SK-N-SH treated with all-trans-retinoic acid at 6 μM for 48 hours (cell line): ENCODE measurements around the gene BRPF3.

Source experiments
- ATAC-seq: fragments of 200-7000 bp; cut with Tn5 transposase; 3 replicates; pipeline ENCODE4 v1.9.1; 2020; ENCODE audit warnings: mild to moderate bottlenecking, moderate library complexity
- ARNTL ChIP-seq: fragments of 450-650 bp; formaldehyde crosslinking; IDR thresholded peaks from 2 replicates; pipeline ENCODE4 v1.5.0; 2020; ENCODE audit warnings: low read depth, mild to moderate bottlenecking, moderate library complexity, borderline replicate concordance
- BACH2 ChIP-seq: fragments of 250-450 bp; sonication (Bioruptor Pico); IDR thresholded peaks from 2 replicates; pipeline ENCODE4 v1.9.0; 2021; ENCODE audit warnings: mild to moderate bottlenecking, borderline replicate concordance
- CSDC2 ChIP-seq: fragments of 250-450 bp; sonication (Bioruptor Pico); IDR thresholded peaks from 2 replicates; pipeline ENCODE4 v1.5.0; 2020; ENCODE audit warnings: mild to moderate bottlenecking, moderate library complexity
- CSRNP3 ChIP-seq: fragments of 250-450 bp; sonication (Bioruptor Pico); IDR thresholded peaks from 2 replicates; pipeline ENCODE4 v1.5.1; 2021; ENCODE audit warnings: mild to moderate bottlenecking, moderate library complexity
- ESRRG ChIP-seq: fragments of 250-450 bp; sonication (Bioruptor Pico); IDR thresholded peaks from 2 replicates; pipeline ENCODE4 v1.6.1; 2021; ENCODE audit warnings: mild to moderate bottlenecking
- GLIS3 ChIP-seq: fragments of 250-450 bp; sonication (Bioruptor Pico); IDR thresholded peaks from 2 replicates; pipeline ENCODE4 v1.5.0; 2020; ENCODE audit warnings: mild to moderate bottlenecking, moderate library complexity
- OSR1 ChIP-seq: fragments of 250-450 bp; sonication (Bioruptor Pico); IDR thresholded peaks from 2 replicates; pipeline ENCODE4 v1.8.0; 2022; ENCODE audit warnings: moderate library complexity, mild to moderate bottlenecking, inconsistent platforms
- POU6F1 ChIP-seq: fragments of 250-450 bp; sonication (Bioruptor Pico); IDR thresholded peaks from 2 replicates; pipeline ENCODE4 v1.8.0; 2021; ENCODE audit warnings: low read depth, mild to moderate bottlenecking, moderate library complexity, borderline replicate concordance
- PPARA ChIP-seq: fragments of 250-450 bp; sonication (Bioruptor Pico); IDR thresholded peaks from 2 replicates; pipeline ENCODE4 v1.5.0; 2020; ENCODE audit warnings: mild to moderate bottlenecking, borderline replicate concordance
- SNAI2 ChIP-seq: fragments of 250-450 bp; sonication (Bioruptor Pico); IDR thresholded peaks from 2 replicates; pipeline ENCODE4 v1.5.0; 2020; ENCODE audit warnings: mild to moderate bottlenecking, moderate library complexity
- TCF4 ChIP-seq: fragments of 250-450 bp; sonication (Bioruptor Pico); IDR thresholded peaks from 2 replicates; pipeline ENCODE4 v1.8.0; 2021; ENCODE audit warnings: mild to moderate bottlenecking, moderate library complexity, borderline replicate concordance
- TOX ChIP-seq: fragments of 250-450 bp; sonication (Bioruptor Pico); IDR thresholded peaks from 2 replicates; pipeline ENCODE4 v1.8.0; 2021; ENCODE audit warnings: mild to moderate bottlenecking, moderate library complexity, borderline replicate concordance
- ZFP3 ChIP-seq: fragments of 250-450 bp; sonication (Bioruptor Pico); IDR thresholded peaks from 2 replicates; pipeline ENCODE4 v1.5.0; 2020; ENCODE audit warnings: mild to moderate bottlenecking, moderate library complexity
- ZFP30 ChIP-seq: fragments of 450-650 bp; formaldehyde crosslinking; IDR thresholded peaks from 2 replicates; pipeline ENCODE4 v1.5.0; 2022; ENCODE audit warnings: mild to moderate bottlenecking, moderate library complexity
- ZNF565 ChIP-seq: fragments of 450-650 bp; formaldehyde crosslinking; conservative IDR thresholded peaks from 2 replicates; pipeline ENCODE4 v1.5.0; 2020; ENCODE audit warnings: low read depth, mild to moderate bottlenecking, moderate library complexity
- ZNF70 ChIP-seq: fragments of 450-650 bp; formaldehyde crosslinking; IDR thresholded peaks from 2 replicates; pipeline ENCODE4 v1.5.0; 2020; ENCODE audit warnings: mild to moderate bottlenecking, moderate library complexity
- ZNF8 ChIP-seq: fragments of 450-650 bp; formaldehyde crosslinking; IDR thresholded peaks from 2 replicates; pipeline ENCODE4 v1.5.0; 2020; ENCODE audit warnings: mild to moderate bottlenecking, moderate library complexity
- TF ChIP-seq, protein P1 (sequence below): fragments of 250-450 bp; sonication (Bioruptor Pico); IDR thresholded peaks from 2 replicates; pipeline ENCODE4 v1.5.1; 2020; ENCODE audit warnings: low read depth, mild to moderate bottlenecking, moderate library complexity
- TF ChIP-seq, protein P2 (sequence below): fragments of 250-450 bp; sonication (Bioruptor Pico); IDR thresholded peaks from 2 replicates; pipeline ENCODE4 v1.8.0; 2020; ENCODE audit warnings: mild to moderate bottlenecking, moderate library complexity, borderline replicate concordance

Gene BRPF3

GRCh38 chr6:36196113-36196879 lies at the start of gene BRPF3:
BRPF3 (plus strand) TSS chr6:36196744; CDS start chr6:36200323, 3,579 bp downstream.
- TF ChIP-seq OSR1 (CRISPR knock-in tag): no peak
- TF ChIP-seq, protein P1, sequence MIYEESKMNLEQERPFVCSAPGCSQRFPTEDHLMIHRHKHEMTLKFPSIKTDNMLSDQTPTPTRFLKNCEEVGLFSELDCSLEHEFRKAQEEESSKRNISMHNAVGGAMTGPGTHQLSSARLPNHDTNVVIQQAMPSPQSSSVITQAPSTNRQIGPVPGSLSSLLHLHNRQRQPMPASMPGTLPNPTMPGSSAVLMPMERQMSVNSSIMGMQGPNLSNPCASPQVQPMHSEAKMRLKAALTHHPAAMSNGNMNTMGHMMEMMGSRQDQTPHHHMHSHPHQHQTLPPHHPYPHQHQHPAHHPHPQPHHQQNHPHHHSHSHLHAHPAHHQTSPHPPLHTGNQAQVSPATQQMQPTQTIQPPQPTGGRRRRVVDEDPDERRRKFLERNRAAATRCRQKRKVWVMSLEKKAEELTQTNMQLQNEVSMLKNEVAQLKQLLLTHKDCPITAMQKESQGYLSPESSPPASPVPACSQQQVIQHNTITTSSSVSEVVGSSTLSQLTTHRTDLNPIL (CRISPR knock-in tag): no peak
- no peak for TF ChIP-seq BACH2 (CRISPR knock-in tag)
- no peak for TF ChIP-seq ARNTL (CRISPR knock-in tag)
- TF ChIP-seq ZFP3: no peak; the same call in none of the 2 replicates
- TF ChIP-seq POU6F1 (CRISPR knock-in tag): no peak
- no peak for TF ChIP-seq ZNF8 (CRISPR knock-in tag)
- TF ChIP-seq TCF4: no peak
- no peak for TF ChIP-seq GLIS3 (CRISPR knock-in tag)
- TF ChIP-seq ZNF565 (CRISPR knock-in tag): no peak
- TF ChIP-seq, protein P2, sequence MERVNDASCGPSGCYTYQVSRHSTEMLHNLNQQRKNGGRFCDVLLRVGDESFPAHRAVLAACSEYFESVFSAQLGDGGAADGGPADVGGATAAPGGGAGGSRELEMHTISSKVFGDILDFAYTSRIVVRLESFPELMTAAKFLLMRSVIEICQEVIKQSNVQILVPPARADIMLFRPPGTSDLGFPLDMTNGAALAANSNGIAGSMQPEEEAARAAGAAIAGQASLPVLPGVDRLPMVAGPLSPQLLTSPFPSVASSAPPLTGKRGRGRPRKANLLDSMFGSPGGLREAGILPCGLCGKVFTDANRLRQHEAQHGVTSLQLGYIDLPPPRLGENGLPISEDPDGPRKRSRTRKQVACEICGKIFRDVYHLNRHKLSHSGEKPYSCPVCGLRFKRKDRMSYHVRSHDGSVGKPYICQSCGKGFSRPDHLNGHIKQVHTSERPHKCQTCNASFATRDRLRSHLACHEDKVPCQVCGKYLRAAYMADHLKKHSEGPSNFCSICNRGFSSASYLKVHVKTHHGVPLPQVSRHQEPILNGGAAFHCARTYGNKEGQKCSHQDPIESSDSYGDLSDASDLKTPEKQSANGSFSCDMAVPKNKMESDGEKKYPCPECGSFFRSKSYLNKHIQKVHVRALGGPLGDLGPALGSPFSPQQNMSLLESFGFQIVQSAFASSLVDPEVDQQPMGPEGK: no peak
- no peak for TF ChIP-seq ZFP30 (CRISPR knock-in tag)
- no peak for TF ChIP-seq CSDC2 (CRISPR knock-in tag)
- no peak for TF ChIP-seq CSRNP3 (CRISPR knock-in tag)
- ATAC-seq: peak; percentile 88

GRCh38 chr6:36147294-36147693 lies 49.2 kb upstream of the BRPF3 start:
- no peak for ATAC-seq
- TF ChIP-seq SNAI2 (CRISPR knock-in tag) (no peak), CSDC2 (CRISPR knock-in tag) (no peak), ESRRG (CRISPR knock-in tag) (no peak), GLIS3 (CRISPR knock-in tag) (no peak), CSRNP3 (CRISPR knock-in tag) (no peak), ZNF70 (no peak), ZNF8 (CRISPR knock-in tag) (no peak), TCF4 (no peak), POU6F1 (CRISPR knock-in tag) (no peak), BACH2 (CRISPR knock-in tag) (no peak), ZFP3 (no peak), PPARA (CRISPR knock-in tag) (no peak), TOX (CRISPR knock-in tag) (no peak)
- TF ChIP-seq, protein P1 (CRISPR knock-in tag): no peak
- TF ChIP-seq, protein P2: no peak
